WERI-Rb-1 (cell line): ENCODE measurements around the gene KCTD2.
A peak's percentile ranks its signal among the peaks of the same experiment; 100 is the strongest.

Experiments used
- DNase-seq: peaks from one replicate; pipeline ENCODE4 v3.0.0-alpha.2; 2020
- H3K27ac ChIP-seq: fragments of 250-450 bp; sonication (Bioruptor Pico); 2 replicates; pipeline ENCODE4 v1.5.1; 2020; ENCODE audit warnings: mild to moderate bottlenecking, moderate library complexity
- H3K27me3 ChIP-seq: fragments of 250-450 bp; sonication (Bioruptor Pico); 2 replicates; pipeline ENCODE4 v1.5.1; 2021; ENCODE audit warnings: mild to moderate bottlenecking, low read depth, moderate library complexity; ENCODE audit not compliant: insufficient read depth, severe bottlenecking
- H3K36me3 ChIP-seq: fragments of 250-450 bp; sonication (Bioruptor Pico); 2 replicates; pipeline ENCODE4 v1.5.1; 2020; ENCODE audit warnings: mild to moderate bottlenecking, moderate library complexity
- H3K4me3 ChIP-seq: 2 replicates; pipeline ENCODE4 v1.5.1; 2011; ENCODE audit warnings: low read depth, mild to moderate bottlenecking, control low read depth, low read length
- H3K9me3 ChIP-seq: fragments of 250-450 bp; sonication (Bioruptor Pico); 2 replicates; pipeline ENCODE4 v1.5.1; 2021; ENCODE audit warnings: mild to moderate bottlenecking, moderate library complexity; ENCODE audit not compliant: severe bottlenecking
- TF ChIP-seq, protein P1 (sequence below): IDR thresholded peaks from 2 replicates; pipeline ENCODE4 v1.5.1; 2011; ENCODE audit warnings: low read depth, mild to moderate bottlenecking, control low read depth, inconsistent platforms, low read length

Gene KCTD2

GRCh38 chr17:75114552-75115314, 67.7 kb downstream of the KCTD2 start:
- Histone ChIP-seq H3K27me3 (no peaks in the 10 kb centered on the region), H3K4me3 (no peak overlapping the region), H3K9me3 (no peaks in the 10 kb centered on the region), H3K27ac (0 out of 2 replicates have a peak overlapping the region, but pooled peaks have one; percentile 20), H3K36me3 (peaks cover 34% of the 10 kb centered on the region)
- no peak for DNase-seq
- TF ChIP-seq, protein P1, sequence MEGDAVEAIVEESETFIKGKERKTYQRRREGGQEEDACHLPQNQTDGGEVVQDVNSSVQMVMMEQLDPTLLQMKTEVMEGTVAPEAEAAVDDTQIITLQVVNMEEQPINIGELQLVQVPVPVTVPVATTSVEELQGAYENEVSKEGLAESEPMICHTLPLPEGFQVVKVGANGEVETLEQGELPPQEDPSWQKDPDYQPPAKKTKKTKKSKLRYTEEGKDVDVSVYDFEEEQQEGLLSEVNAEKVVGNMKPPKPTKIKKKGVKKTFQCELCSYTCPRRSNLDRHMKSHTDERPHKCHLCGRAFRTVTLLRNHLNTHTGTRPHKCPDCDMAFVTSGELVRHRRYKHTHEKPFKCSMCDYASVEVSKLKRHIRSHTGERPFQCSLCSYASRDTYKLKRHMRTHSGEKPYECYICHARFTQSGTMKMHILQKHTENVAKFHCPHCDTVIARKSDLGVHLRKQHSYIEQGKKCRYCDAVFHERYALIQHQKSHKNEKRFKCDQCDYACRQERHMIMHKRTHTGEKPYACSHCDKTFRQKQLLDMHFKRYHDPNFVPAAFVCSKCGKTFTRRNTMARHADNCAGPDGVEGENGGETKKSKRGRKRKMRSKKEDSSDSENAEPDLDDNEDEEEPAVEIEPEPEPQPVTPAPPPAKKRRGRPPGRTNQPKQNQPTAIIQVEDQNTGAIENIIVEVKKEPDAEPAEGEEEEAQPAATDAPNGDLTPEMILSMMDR, result no peak
